Measurements from ENCODE around the gene EIF4EBP3.
"Not testable (repeated sequence)": the region's sequence is repeated elsewhere in the genome, so short reads cannot be mapped to it uniquely, and the experiment has no call there.

The EIF4EBP3 gene

DNA sequence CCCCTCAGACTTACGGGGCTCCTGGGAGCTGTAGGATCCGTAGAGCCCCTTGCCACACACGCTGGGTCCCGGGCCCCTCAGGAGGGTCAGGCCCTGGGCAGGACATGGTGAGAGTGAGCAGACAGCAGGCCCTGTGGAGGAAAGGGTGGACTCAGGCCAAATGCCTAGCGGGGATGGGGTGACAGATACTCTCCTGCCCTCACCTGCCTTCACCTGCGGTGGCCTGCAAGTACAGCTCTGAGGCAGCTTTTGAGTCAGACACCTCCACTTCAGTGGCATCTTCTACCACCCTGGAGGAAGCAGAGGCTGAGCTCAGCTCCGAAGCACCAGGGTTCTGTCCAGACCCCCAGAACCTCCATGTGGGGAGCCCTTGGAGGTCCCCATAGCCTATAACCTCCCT lies 43.4 kb downstream of the EIF4EBP3 start:
- H3K4me3 ChIP-seq (replicated peaks; ENCODE audit: insufficient read depth, low read length), result no peak overlapping the region
- H3K27ac ChIP-seq (replicated peaks), result no peak overlapping the region
- no peaks in the 10 kb centered on the region for H3K27me3 ChIP-seq (ENCODE audit: insufficient read depth, poor library complexity, severe bottlenecking)
- no peak for DNase-seq (ENCODE audit: low read depth in 1 of 2, low spot score in 1 of 2)
- TF ChIP-seq, protein P1, sequence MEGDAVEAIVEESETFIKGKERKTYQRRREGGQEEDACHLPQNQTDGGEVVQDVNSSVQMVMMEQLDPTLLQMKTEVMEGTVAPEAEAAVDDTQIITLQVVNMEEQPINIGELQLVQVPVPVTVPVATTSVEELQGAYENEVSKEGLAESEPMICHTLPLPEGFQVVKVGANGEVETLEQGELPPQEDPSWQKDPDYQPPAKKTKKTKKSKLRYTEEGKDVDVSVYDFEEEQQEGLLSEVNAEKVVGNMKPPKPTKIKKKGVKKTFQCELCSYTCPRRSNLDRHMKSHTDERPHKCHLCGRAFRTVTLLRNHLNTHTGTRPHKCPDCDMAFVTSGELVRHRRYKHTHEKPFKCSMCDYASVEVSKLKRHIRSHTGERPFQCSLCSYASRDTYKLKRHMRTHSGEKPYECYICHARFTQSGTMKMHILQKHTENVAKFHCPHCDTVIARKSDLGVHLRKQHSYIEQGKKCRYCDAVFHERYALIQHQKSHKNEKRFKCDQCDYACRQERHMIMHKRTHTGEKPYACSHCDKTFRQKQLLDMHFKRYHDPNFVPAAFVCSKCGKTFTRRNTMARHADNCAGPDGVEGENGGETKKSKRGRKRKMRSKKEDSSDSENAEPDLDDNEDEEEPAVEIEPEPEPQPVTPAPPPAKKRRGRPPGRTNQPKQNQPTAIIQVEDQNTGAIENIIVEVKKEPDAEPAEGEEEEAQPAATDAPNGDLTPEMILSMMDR (IDR thresholded peaks at IDR 0.05; ENCODE audit: insufficient read depth, low read length), result no peak
- TF ChIP-seq POLR2AphosphoS5 (IDR thresholded peaks at IDR 0.05; ENCODE audit: low read depth) (no peak), SPI1 (IDR thresholded peaks at IDR 0.05; ENCODE audit: borderline replicate concordance, low read depth) (no peak), GABPA (IDR thresholded peaks at IDR 0.05; ENCODE audit: low read depth) (no peak)
- TF ChIP-seq, protein P2, sequence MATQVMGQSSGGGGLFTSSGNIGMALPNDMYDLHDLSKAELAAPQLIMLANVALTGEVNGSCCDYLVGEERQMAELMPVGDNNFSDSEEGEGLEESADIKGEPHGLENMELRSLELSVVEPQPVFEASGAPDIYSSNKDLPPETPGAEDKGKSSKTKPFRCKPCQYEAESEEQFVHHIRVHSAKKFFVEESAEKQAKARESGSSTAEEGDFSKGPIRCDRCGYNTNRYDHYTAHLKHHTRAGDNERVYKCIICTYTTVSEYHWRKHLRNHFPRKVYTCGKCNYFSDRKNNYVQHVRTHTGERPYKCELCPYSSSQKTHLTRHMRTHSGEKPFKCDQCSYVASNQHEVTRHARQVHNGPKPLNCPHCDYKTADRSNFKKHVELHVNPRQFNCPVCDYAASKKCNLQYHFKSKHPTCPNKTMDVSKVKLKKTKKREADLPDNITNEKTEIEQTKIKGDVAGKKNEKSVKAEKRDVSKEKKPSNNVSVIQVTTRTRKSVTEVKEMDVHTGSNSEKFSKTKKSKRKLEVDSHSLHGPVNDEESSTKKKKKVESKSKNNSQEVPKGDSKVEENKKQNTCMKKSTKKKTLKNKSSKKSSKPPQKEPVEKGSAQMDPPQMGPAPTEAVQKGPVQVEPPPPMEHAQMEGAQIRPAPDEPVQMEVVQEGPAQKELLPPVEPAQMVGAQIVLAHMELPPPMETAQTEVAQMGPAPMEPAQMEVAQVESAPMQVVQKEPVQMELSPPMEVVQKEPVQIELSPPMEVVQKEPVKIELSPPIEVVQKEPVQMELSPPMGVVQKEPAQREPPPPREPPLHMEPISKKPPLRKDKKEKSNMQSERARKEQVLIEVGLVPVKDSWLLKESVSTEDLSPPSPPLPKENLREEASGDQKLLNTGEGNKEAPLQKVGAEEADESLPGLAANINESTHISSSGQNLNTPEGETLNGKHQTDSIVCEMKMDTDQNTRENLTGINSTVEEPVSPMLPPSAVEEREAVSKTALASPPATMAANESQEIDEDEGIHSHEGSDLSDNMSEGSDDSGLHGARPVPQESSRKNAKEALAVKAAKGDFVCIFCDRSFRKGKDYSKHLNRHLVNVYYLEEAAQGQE (IDR thresholded peaks at IDR 0.05; ENCODE audit: insufficient replicate concordance, low read depth), result no peak

DNA sequence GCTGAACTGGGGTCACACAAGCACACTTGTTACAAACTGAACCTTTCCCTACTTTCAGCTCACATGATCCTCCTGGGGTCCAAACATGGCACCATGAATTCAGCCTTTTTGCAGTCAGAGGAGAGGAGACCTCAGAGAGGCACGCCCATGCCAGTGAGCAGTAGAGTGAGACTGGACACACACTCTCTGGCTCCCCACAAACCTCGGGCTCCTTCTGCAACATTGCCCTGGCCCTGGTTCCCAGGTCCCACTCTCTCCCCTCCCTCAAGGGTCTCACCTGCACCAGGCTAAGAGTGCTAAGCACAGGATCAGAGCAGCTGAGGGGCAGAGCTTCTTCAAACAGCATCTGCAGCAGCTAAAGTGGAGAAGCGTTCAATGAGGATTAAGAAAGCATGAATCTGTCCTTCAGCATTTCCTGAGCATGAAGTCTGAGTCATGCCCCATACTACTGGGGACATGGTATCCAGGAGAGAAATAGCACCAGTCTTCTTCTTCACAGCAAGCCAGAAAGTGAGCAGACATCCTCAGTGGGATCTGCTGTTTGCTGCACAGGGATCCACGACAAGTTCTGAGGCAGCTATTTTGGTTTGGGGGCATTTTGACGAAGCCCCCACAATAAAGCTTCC lies 44.4 kb downstream of the EIF4EBP3 start:
- H3K27ac ChIP-seq (replicated peaks), result peak overlapping the region; percentile 6; the same call in 1 of the 2 replicates
- no peak for TF ChIP-seq GABPA (IDR thresholded peaks at IDR 0.05; ENCODE audit: low read depth)
- no peak for TF ChIP-seq POLR2AphosphoS5 (IDR thresholded peaks at IDR 0.05; ENCODE audit: low read depth)
- no peak for TF ChIP-seq SPI1 (IDR thresholded peaks at IDR 0.05; ENCODE audit: borderline replicate concordance, low read depth)
- TF ChIP-seq, protein P2 (IDR thresholded peaks at IDR 0.05; ENCODE audit: insufficient replicate concordance, low read depth), result no peak
- TF ChIP-seq, protein P1 (IDR thresholded peaks at IDR 0.05; ENCODE audit: insufficient read depth, low read length), result no peak
- peak in 1 of 2 experiments; percentile 38 for DNase-seq (ENCODE audit: low read depth in 1 of 2, low spot score in 1 of 2)
- no peak overlapping the region for H3K4me3 ChIP-seq (replicated peaks; ENCODE audit: insufficient read depth, low read length)
- H3K27me3 ChIP-seq (ENCODE audit: insufficient read depth, poor library complexity, severe bottlenecking), result no peaks in the 10 kb centered on the region

DNA sequence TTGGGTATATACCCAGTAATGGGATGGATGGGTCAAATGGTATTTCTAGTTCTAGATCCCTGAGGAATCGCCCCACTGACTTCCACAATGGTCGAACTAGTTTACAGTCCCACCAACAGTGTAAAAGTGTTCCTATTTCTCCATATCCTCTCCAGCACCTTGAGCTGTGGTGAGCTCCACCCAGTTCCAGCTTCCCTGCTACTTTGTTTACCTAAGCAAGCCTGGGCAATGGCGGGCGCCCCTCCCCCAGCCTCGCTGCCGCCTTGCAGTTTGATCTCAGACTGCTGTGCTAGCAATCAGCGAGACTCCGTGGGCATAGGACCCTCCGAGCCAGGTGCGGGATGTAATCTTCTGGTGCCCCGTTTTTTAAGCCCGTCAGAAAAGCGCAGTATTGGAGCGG lies 45.6 kb downstream of the EIF4EBP3 start:
- H3K4me3 ChIP-seq (replicated peaks; ENCODE audit: insufficient read depth, low read length); DNase-seq (ENCODE audit: low read depth in 1 of 2, low spot score in 1 of 2); H3K27me3 ChIP-seq (ENCODE audit: insufficient read depth, poor library complexity, severe bottlenecking); H3K27ac ChIP-seq (replicated peaks): not testable (repeated sequence)

DNA sequence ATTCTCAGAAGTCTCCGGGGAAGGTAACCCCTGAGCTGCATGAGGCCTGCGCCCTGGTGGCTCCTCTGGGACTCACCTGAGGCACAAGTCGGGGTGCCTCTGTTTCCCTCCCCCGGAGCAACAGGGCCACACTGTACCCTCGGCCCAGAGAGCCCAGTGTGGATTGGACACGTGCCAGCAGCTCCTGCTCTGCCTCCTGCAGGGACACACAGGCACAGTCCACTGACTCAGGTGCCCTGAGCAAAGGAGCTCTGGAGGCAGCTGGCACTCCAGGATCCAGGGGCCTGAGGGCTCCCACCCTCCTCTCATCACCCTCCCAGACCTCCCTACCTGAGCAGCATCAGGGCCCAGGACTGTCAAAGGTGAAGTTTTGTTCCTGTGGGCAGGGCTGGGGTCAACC lies 46.7 kb downstream of the EIF4EBP3 start:
- no peaks in the 10 kb centered on the region for H3K27me3 ChIP-seq (ENCODE audit: insufficient read depth, poor library complexity, severe bottlenecking)
- TF ChIP-seq GABPA (IDR thresholded peaks at IDR 0.05; ENCODE audit: low read depth), result no peak
- TF ChIP-seq, protein P2 (IDR thresholded peaks at IDR 0.05; ENCODE audit: insufficient replicate concordance, low read depth), result no peak
- TF ChIP-seq SPI1 (IDR thresholded peaks at IDR 0.05; ENCODE audit: borderline replicate concordance, low read depth), result no peak
- no peak overlapping the region for H3K4me3 ChIP-seq (replicated peaks; ENCODE audit: insufficient read depth, low read length)
- no peak overlapping the region for H3K27ac ChIP-seq (replicated peaks)
- DNase-seq (ENCODE audit: low read depth in 1 of 2, low spot score in 1 of 2), result no peak
